Measurements from ENCODE around the gene HNRNPM. TPM values are rescaled to one million over a fixed set of nuclear protein-coding genes. Genes with fewer than 3 reads are reported as not detected.

HNRNPM gene
- total RNA-seq, 6 experiments from 2014 or later, result 144 to 217 (median 194) TPM

DNA sequence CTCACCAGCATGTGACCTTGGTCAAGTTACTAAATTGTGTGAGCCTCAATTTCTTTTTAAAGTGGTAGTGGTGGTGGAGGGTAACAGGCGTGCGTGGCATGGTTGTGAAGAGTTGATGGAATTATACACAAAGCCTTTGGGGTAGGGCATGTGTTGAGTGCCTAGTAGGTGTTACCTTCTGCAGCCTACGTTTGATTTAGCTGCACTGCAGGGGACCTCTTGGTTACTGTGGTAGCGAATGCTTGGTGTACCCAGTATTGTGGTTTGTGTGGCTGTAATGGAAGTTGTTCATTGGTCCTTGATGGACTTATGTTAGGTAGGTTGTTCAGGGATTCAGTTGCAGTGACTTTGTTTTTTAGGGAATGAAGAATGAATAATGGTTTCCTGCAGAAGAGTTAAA is 33.1 kb downstream of the HNRNPM start:
- Mint-ChIP-seq H3K4me1 (ENCODE audit: low read depth) (peaks cover 12% of the 10 kb centered on the region), H3K4me3 (no peak overlapping the region), H3K27ac (peak overlapping the region; percentile 2; the same call in 1 of the 2 replicates), H3K9me3 (no peaks in the 10 kb centered on the region), H3K27me3 (ENCODE audit: insufficient read depth) (no peaks in the 10 kb centered on the region; the same call in none of the 2 replicates), H3K36me3 (ENCODE audit: low read depth) (peaks cover 23% of the 10 kb centered on the region)
- TF ChIP-seq, protein P1, sequence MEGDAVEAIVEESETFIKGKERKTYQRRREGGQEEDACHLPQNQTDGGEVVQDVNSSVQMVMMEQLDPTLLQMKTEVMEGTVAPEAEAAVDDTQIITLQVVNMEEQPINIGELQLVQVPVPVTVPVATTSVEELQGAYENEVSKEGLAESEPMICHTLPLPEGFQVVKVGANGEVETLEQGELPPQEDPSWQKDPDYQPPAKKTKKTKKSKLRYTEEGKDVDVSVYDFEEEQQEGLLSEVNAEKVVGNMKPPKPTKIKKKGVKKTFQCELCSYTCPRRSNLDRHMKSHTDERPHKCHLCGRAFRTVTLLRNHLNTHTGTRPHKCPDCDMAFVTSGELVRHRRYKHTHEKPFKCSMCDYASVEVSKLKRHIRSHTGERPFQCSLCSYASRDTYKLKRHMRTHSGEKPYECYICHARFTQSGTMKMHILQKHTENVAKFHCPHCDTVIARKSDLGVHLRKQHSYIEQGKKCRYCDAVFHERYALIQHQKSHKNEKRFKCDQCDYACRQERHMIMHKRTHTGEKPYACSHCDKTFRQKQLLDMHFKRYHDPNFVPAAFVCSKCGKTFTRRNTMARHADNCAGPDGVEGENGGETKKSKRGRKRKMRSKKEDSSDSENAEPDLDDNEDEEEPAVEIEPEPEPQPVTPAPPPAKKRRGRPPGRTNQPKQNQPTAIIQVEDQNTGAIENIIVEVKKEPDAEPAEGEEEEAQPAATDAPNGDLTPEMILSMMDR (IDR thresholded peaks at IDR 0.05), result no peak
- no peak for DNase-seq

DNA sequence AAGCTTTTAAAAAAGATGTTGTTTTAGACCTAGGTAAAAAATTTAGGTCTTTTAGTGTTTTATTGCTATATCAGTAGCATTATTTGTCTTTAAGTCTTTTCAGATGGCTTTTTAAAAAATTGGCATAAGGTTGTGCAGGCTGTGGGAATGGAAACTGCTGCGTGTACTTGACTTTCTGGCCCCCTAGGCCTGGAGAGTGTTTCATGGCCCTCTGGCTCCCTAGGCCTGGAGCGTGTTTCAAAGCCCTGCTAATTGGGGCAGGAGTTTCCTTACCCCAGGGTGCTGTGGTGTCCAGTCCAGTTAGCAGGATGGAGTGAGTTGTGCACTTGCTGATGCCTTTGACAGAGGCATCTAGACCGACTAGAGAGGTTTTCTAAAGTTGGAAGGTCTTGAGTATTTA is 33.8 kb downstream of the HNRNPM start:
- H3K4me1 Mint-ChIP-seq (ENCODE audit: low read depth), result peaks cover 12% of the 10 kb centered on the region
- no peak for DNase-seq
- H3K4me3 Mint-ChIP-seq, result no peak overlapping the region
- no peaks in the 10 kb centered on the region; the same call in none of the 2 replicates for H3K27me3 Mint-ChIP-seq (ENCODE audit: insufficient read depth)
- TF ChIP-seq, protein P1 (IDR thresholded peaks at IDR 0.05), result no peak
- H3K36me3 Mint-ChIP-seq (ENCODE audit: low read depth), result peaks cover 26% of the 10 kb centered on the region
- H3K27ac Mint-ChIP-seq, result no peak overlapping the region
- H3K9me3 Mint-ChIP-seq, result no peaks in the 10 kb centered on the region

DNA sequence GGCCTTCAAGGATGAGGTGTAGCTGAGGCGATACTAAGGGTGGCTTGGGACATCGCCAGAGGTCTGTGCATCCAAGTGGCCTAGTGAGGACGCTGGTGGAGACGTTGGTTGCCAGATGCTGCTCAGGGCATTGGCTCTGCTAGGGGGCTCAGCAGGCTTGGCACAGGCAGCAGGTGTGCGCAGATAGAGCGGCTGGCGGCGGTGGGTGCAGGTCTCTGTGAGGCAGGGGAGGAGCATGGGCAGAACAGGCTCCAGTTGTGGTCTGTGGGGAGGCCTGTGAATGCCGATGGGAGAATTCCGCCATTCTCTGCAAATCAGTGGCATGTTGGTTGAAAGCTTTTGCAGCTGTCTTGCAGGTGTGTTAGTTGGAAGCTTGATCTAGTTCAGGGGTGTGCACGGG is 36.4 kb downstream of the HNRNPM start:
- TF ChIP-seq, protein P1 (IDR thresholded peaks at IDR 0.05), result no peak
- peaks cover 12% of the 10 kb centered on the region for H3K4me1 Mint-ChIP-seq (ENCODE audit: low read depth)
- no peak overlapping the region for H3K27ac Mint-ChIP-seq
- no peak overlapping the region for H3K4me3 Mint-ChIP-seq
- H3K27me3 Mint-ChIP-seq (ENCODE audit: insufficient read depth), result no peaks in the 10 kb centered on the region; the same call in 1 of the 2 replicates
- H3K36me3 Mint-ChIP-seq (ENCODE audit: low read depth), result peaks cover 12% of the 10 kb centered on the region
- no peaks in the 10 kb centered on the region for H3K9me3 Mint-ChIP-seq
- DNase-seq, result no peak

DNA sequence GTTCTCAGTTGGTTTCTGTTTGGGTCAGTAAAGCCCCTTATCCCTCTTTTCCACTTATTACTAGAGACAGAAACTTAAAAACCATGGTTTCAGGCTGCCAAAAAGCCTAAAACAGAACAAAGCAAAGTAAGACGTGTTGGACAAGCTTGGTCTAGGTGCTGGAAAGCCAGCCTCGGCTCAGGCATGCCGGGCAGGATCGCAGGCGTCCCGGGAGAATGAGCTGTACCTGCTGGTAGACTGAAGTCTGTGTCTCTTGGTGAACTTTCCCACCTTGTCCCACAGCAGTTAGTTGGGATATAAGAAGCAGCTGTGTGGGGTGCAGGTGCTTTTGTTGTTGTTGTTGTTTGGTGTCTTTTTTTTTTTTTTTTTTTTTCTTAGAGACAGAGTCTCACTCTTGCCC is 36.8 kb downstream of the HNRNPM start:
- Mint-ChIP-seq H3K9me3 (no peaks in the 10 kb centered on the region), H3K27me3 (ENCODE audit: insufficient read depth) (no peaks in the 10 kb centered on the region; the same call in 1 of the 2 replicates), H3K4me1 (ENCODE audit: low read depth) (peaks cover 12% of the 10 kb centered on the region), H3K36me3 (ENCODE audit: low read depth) (peaks cover 13% of the 10 kb centered on the region), H3K4me3 (no peak overlapping the region), H3K27ac (no peak overlapping the region)
- no peak for DNase-seq
- TF ChIP-seq, protein P1 (IDR thresholded peaks at IDR 0.05), result no peak

DNA sequence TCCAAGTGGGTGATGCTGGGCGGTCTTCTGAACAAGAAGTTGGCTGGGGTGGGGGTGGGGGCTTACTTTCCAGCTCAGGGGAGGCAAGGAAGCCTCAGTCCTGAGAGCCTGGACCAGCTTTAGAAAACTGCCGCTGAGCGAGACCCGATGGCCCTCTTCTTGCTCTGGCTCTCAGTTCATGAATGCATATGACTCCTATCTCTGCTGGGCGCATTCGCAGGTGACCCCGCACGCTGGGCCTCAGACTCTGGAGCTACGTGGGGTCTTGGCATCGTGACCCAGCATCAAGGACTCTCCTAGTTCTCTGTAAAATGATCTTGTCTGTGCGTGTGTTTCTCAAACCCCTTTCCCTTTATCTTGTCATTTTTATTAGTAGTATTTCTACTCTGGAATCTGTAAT is 37.9 kb downstream of the HNRNPM start:
- H3K4me3 Mint-ChIP-seq, result no peak overlapping the region

More for the DNA sequence above, 37.9 kb downstream of the HNRNPM start:
- no peak for DNase-seq
- H3K27ac Mint-ChIP-seq, result no peak overlapping the region
- H3K9me3 Mint-ChIP-seq, result no peaks in the 10 kb centered on the region
- peaks cover 3% of the 10 kb centered on the region; the same call in 1 of the 2 replicates for H3K27me3 Mint-ChIP-seq (ENCODE audit: insufficient read depth)
- peaks cover 12% of the 10 kb centered on the region for H3K4me1 Mint-ChIP-seq (ENCODE audit: low read depth)
- TF ChIP-seq, protein P1 (IDR thresholded peaks at IDR 0.05), result no peak
- H3K36me3 Mint-ChIP-seq (ENCODE audit: low read depth), result peaks cover 23% of the 10 kb centered on the region
